MCF 10A (cell line): ENCODE results near the gene LRRC53. TPM values are rescaled to one million over a fixed set of nuclear protein-coding genes. Genes with fewer than 3 reads are reported as not detected.

Source experiments
- BruUV-seq: library from RNA; stranded (reverse); fragments of 400-500 nt; replicated peaks from 2 replicates; lab custom pipeline; 2021; lab: Mats Ljungman, UMichigan
- CTCF ChIA-PET: fragments of 300-600 bp; sonication (Branson Sonifier 250); formaldehyde crosslinking; extraction: SDS; loops from one replicate; lab custom pipeline; 2021; ENCODE audit warnings: antibody characterized with exemption, inconsistent platforms; lab: Yijun Ruan, JAX
- POLR2A ChIA-PET: fragments of 300-600, 350-650 bp; sonication (Branson Sonifier 250); formaldehyde crosslinking; extraction: SDS; loops from one replicate; lab custom pipeline; 2020; ENCODE audit warnings: antibody characterized with exemption, inconsistent platforms; lab: Yijun Ruan, JAX
- DNase-seq: peaks from one replicate; pipeline ENCODE4 v3.0.0-alpha.2; 2018; ENCODE audit not compliant: unreplicated experiment
- H3K27ac Mint-ChIP-seq: one replicate; pipeline ENCODE4 v1.8.0; 2022; ENCODE audit warnings: mild to moderate bottlenecking, low read depth, mixed read lengths; ENCODE audit not compliant: unreplicated experiment
- H3K27me3 Mint-ChIP-seq: one replicate; pipeline ENCODE4 v1.8.0; 2022; ENCODE audit warnings: mixed read lengths; ENCODE audit not compliant: insufficient read depth, unreplicated experiment
- H3K36me3 Mint-ChIP-seq: one replicate; pipeline ENCODE4 v1.8.0; 2022; ENCODE audit warnings: mild to moderate bottlenecking, moderate library complexity, mixed read lengths; ENCODE audit not compliant: insufficient read depth, unreplicated experiment
- H3K4me1 Mint-ChIP-seq: one replicate; pipeline ENCODE4 v1.8.0; 2022; ENCODE audit warnings: mixed read lengths; ENCODE audit not compliant: insufficient read depth, unreplicated experiment
- H3K4me3 Mint-ChIP-seq: one replicate; pipeline ENCODE4 v1.8.0; 2022; ENCODE audit warnings: mild to moderate bottlenecking, moderate library complexity, mixed read lengths; ENCODE audit not compliant: unreplicated experiment
- H3K9me3 Mint-ChIP-seq: one replicate; pipeline ENCODE4 v1.8.0; 2022; ENCODE audit warnings: mixed read lengths; ENCODE audit not compliant: unreplicated experiment
- CTCF ChIP-seq: fragments of 200-600 bp; IDR thresholded peaks from one replicate; pipeline ENCODE4 v1.8.0; 2022; ENCODE audit warnings: antibody characterized with exemption, mild to moderate bottlenecking; ENCODE audit not compliant: unreplicated experiment
- intact Hi-C: fragments of 100-400 bp; cut with micrococcal nuclease; formaldehyde crosslinking; loops from 2 replicates; pipeline ENCODE4 v1.14.1; 2022
- total RNA-seq: library from RNA; stranded (reverse); gene quantifications from 2 replicates; pipeline ENCODE4 v1.2.3, GENCODE V29; 2022

The LRRC53 gene
- total RNA-seq, 1 experiment from 2014 or later, result not detected

- H3K4me3 Mint-ChIP-seq, result no peak overlapping the region
- intact Hi-C loops, result no loop called here
- BruUV-seq, result no TSS peak
- no peak for TF ChIP-seq CTCF
- no peaks in the 10 kb centered on the region for H3K4me1 Mint-ChIP-seq
- CTCF ChIA-PET, result no interaction called here
- no peaks in the 10 kb centered on the region for H3K36me3 Mint-ChIP-seq
- H3K27ac Mint-ChIP-seq, result no peak overlapping the region
- POLR2A ChIA-PET, result no interaction called here
- DNase-seq, result no peak
- peaks cover 34% of the 10 kb centered on the region for H3K27me3 Mint-ChIP-seq
- no peaks in the 10 kb centered on the region for H3K9me3 Mint-ChIP-seq
Measured at GRCh38 chr1:74431531-74431930, 80.9 kb downstream of the LRRC53 start.

- no peaks in the 10 kb centered on the region for H3K4me1 Mint-ChIP-seq
- TF ChIP-seq CTCF, result no peak
- no peaks in the 10 kb centered on the region for H3K36me3 Mint-ChIP-seq
- DNase-seq, result no peak
- H3K27me3 Mint-ChIP-seq, result peaks cover 34% of the 10 kb centered on the region
- BruUV-seq, result no TSS peak
- no peak overlapping the region for H3K4me3 Mint-ChIP-seq
- CTCF ChIA-PET, result interaction anchor here (0.6 kb wide), 1 partner anchor 259 kb away, joined by 3 read pairs; no protein-coding TSS in a partner anchor
- H3K9me3 Mint-ChIP-seq, result no peaks in the 10 kb centered on the region
- no peak overlapping the region for H3K27ac Mint-ChIP-seq
- intact Hi-C loops, result no loop called here
- POLR2A ChIA-PET, result no interaction called here
Measured at GRCh38 chr1:74430342-74430934, 82.0 kb downstream of the LRRC53 start.

- BruUV-seq, result no TSS peak
- Mint-ChIP-seq H3K4me3 (no peak overlapping the region), H3K4me1 (no peaks in the 10 kb centered on the region), H3K36me3 (no peaks in the 10 kb centered on the region), H3K27ac (no peak overlapping the region), H3K9me3 (no peaks in the 10 kb centered on the region), H3K27me3 (peaks cover 34% of the 10 kb centered on the region)
- POLR2A ChIA-PET, result no interaction called here
- intact Hi-C loops, result no loop called here
- DNase-seq, result no peak
- no peak for TF ChIP-seq CTCF
- CTCF ChIA-PET, result no interaction called here
Measured at GRCh38 chr1:74429580-74429979, 82.8 kb downstream of the LRRC53 start.

GRCh38 chr1:74427681-74428080 is 84.7 kb downstream of the LRRC53 start:
- Mint-ChIP-seq H3K9me3 (no peaks in the 10 kb centered on the region), H3K36me3 (no peaks in the 10 kb centered on the region), H3K4me3 (no peak overlapping the region), H3K27ac (no peak overlapping the region), H3K4me1 (no peaks in the 10 kb centered on the region), H3K27me3 (peaks cover 19% of the 10 kb centered on the region)
- ChIA-PET POLR2A (no interaction called here), CTCF (no interaction called here)
- no peak for TF ChIP-seq CTCF
- no TSS peak for BruUV-seq
- no peak for DNase-seq
- intact Hi-C loops, result no loop called here
